ENCODE results near the gene JARID2. TPM values are rescaled to one million over a fixed set of nuclear protein-coding genes. Genes with fewer than 3 reads are reported as not detected.

JARID2 gene
- total and polyA plus RNA-seq, 7 donors = 1.8 to 7.8 (median 6.1) TPM

GRCh38 chr6:15282334-15282733 is 36.5 kb downstream of the JARID2 start:
- TF ChIP-seq EP300 (IDR thresholded peaks at IDR 0.05) (no peak), POLR2A (IDR thresholded peaks at IDR 0.05) (no peak), CTCF (IDR thresholded peaks at IDR 0.05) (no peak), POLR2AphosphoS5 (IDR thresholded peaks at IDR 0.05) (no peak)
- Histone ChIP-seq H3K27me3 (no peaks in the 10 kb centered on the region), H3K27ac (no peak overlapping the region), H3K9me3 (no peaks in the 10 kb centered on the region), H3K4me1 (peaks cover 0 to 58% (median 49%) of the 10 kb centered on the region in 4 donors), H3K4me3 (no peak overlapping the region), H3K36me3 (no peaks in the 10 kb centered on the region)
- no peak for DNase-seq
- WGBS, 2 donors = 88 to 95% methylated on average over 4 of the region's 4 CpGs
- intact Hi-C loops (cut with DNase I) = no loop called here

- H3K36me3 ChIP-seq = no peaks in the 10 kb centered on the region
- H3K4me1 ChIP-seq = peaks cover 0 to 56% (median 49%) of the 10 kb centered on the region in 4 donors
- H3K9me3 ChIP-seq = no peaks in the 10 kb centered on the region
- TF ChIP-seq POLR2A (IDR thresholded peaks at IDR 0.05) = no peak
- TF ChIP-seq CTCF (IDR thresholded peaks at IDR 0.05) = no peak
- no peak for TF ChIP-seq POLR2AphosphoS5 (IDR thresholded peaks at IDR 0.05)
- TF ChIP-seq EP300 (IDR thresholded peaks at IDR 0.05) = no peak
- WGBS, 2 donors = 60 to 72% methylated on average over 3 of the region's 3 CpGs
- no peak overlapping the region for H3K27ac ChIP-seq
- no peak for DNase-seq
- no peak overlapping the region for H3K4me3 ChIP-seq
- H3K27me3 ChIP-seq = no peaks in the 10 kb centered on the region
- intact Hi-C loops (cut with DNase I) = no loop called here
Observed at GRCh38 chr6:15283986-15284361, 38.1 kb downstream of the JARID2 start.

- Histone ChIP-seq H3K27me3 (no peaks in the 10 kb centered on the region), H3K36me3 (no peaks in the 10 kb centered on the region), H3K4me1 (peaks cover 0 to 56% (median 49%) of the 10 kb centered on the region in 4 donors), H3K4me3 (no peak overlapping the region), H3K27ac (no peak overlapping the region), H3K9me3 (no peaks in the 10 kb centered on the region)
- intact Hi-C loops (cut with DNase I) = no loop called here
- WGBS, 2 donors = 90 to 94% methylated on average over 1 of the region's 1 CpG
- TF ChIP-seq POLR2A (IDR thresholded peaks at IDR 0.05) (no peak), POLR2AphosphoS5 (IDR thresholded peaks at IDR 0.05) (no peak), EP300 (IDR thresholded peaks at IDR 0.05) (no peak), CTCF (IDR thresholded peaks at IDR 0.05) (no peak)
- no peak for DNase-seq
Observed at GRCh38 chr6:15284743-15285142, 38.9 kb downstream of the JARID2 start.

DNA sequence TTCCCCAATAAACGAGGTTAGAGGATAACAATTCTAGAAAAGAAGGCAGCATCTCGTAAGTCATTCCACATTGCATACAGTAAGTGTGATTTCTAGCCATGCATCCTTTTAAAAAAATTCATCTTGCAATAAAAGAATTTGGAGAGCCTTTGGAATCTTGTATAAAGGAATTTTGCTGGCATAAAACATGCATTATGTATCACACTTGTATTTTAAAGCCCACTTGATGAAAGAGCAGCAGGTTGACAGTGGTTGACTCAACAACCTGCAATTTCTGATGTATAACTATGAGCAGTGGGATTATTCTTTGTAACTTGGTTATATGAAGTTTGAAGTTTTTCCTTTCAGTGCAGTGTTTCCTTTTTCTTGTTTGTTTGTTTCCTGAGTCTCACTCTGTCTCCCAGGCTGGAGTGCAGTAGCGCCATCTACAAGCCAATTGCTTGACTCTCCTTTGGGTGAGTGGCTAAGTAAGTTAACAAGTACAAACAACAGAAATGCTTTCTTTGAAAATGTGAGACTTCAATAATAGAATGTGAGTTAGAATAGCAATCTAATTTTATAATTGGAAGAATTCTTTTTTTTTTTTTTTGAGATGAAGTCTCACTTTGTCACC is 39.9 kb downstream of the JARID2 start:
- WGBS, 2 donors = 89 to 90% methylated on average over 3 of the region's 3 CpGs
- TF ChIP-seq EP300 (IDR thresholded peaks at IDR 0.05) = no peak
- no peak for TF ChIP-seq POLR2A (IDR thresholded peaks at IDR 0.05)
- no peak for TF ChIP-seq CTCF (IDR thresholded peaks at IDR 0.05)
- TF ChIP-seq POLR2AphosphoS5 (IDR thresholded peaks at IDR 0.05) = no peak
- no peaks in the 10 kb centered on the region for H3K9me3 ChIP-seq
- H3K4me1 ChIP-seq = peaks cover 0 to 52% (median 43%) of the 10 kb centered on the region in 4 donors
- H3K27me3 ChIP-seq = no peaks in the 10 kb centered on the region
- DNase-seq = no peak
- intact Hi-C loops (cut with DNase I) = no loop called here
- no peak overlapping the region for H3K4me3 ChIP-seq
- H3K36me3 ChIP-seq = no peaks in the 10 kb centered on the region
- no peak overlapping the region for H3K27ac ChIP-seq

All from sigmoid colon (tissue), 7 donors.